Endothelial cell of umbilical vein (primary cell): Measurements from ENCODE around the gene SGK1.

Experiments
- CTCF ChIP-seq, 2 donors: IDR thresholded peaks; 1 replicate in 1 of 2; 2 replicates in 1 of 2; pipeline ENCODE4 v1.5.1; 2011; ENCODE audit warnings: low read length in 2 of 2, mild to moderate bottlenecking in 2 of 2, moderate library complexity in 2 of 2, control low read depth in 1 of 2, inconsistent platforms in 1 of 2, low read depth in 1 of 2; ENCODE audit not compliant: insufficient read depth in 1 of 2; ENCODE audit errors: extremely low read depth in 1 of 2
- POLR2A ChIP-seq: IDR thresholded peaks from 2 replicates; pipeline ENCODE4 v1.6.1; 2012; ENCODE audit warnings: low read depth, mild to moderate bottlenecking, control low read depth, low read length

GRCh38 chr6:134196568-134197193, 121.2 kb downstream of the SGK1 start:
- TF ChIP-seq CTCF (IDR thresholded peaks at IDR 0.05; ENCODE audit: extremely low read depth in 1 of 2, insufficient read depth in 1 of 2, low read depth in 1 of 2, low read length in 2 of 2) (no peak), POLR2A (no peak)
